Stimulated activated CD4-positive, alpha-beta T cell treated with anti-CD3 and anti-CD28 coated beads, TNF-alpha, amount 100 ng/mL, for 48 hours (primary cell): ENCODE data around the gene RNF212.
A peak's percentile ranks its signal among the peaks of the same experiment; 100 is the strongest.

ENCODE experiments used
- DNase-seq, 3 donors: peaks; one replicate each; pipeline ENCODE4 v3.0.0-alpha.2; 2020; ENCODE audit warnings: low read depth in 3 of 3

Gene RNF212

DNA sequence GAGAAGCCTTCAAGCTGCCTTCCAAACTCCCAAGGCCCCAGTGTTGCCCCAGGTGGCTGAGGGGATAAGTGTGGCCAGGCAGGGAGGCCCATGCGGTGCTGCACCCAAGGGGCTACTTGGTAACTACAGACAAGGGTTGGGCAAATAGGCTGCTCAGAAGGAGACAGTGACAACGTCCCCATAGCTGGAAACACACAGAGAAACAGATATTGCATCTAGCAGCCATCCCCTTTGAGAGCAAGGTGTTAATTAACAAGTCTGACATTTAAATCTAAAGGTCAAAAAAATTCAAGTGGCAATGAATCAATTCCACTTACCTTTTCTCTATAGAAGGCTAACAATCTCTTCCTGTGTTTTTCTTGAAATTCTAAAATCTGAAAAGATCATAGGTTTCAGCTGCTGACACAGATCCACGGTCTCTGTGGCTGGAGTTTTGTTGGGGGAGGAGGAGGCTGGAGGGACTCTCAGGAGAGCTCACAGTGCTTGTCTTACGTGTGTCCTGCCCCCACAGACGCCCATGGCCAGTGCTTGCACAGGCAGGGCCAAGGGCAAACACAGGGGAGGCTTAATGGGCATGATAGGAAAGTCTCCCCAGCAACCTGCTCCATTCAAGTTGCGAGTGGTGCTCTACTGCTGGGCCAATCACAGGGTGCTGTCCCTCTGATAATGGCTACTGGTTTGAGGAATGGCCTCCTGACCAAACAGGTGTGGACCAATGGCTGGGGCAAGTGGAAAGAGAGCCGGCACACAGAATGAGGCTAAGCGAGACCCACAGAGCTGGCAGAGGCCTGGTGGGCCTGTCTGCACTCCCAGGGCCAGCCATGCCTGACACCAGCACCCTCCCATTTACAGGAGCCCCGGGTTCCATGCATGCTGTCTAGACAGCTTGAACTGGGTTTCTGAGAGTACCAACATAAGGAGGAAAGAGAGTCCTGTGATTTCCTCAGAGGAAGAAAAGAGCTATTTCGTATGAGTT is 22.6 kb downstream of the RNF212 start:
- no peak for DNase-seq

DNA sequence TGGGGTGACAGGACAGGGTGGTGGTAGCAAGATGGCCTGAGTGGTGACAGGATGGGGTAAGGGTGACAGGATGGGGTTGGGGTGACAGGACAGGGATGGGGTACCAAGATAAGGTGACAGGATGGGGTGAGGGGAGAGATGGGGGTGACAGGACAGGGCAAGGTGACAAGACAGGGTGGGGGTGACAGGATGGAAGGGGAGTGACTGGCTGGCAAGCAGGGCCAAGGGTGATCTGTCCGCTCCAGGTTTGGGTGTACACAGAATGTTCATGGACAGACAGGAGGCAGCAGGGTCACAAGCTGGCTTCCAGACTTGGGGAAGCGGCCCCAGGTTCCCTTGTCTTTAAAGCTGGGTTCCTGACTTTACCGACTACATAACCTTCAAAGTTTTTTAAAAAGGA is 23.3 kb downstream of the RNF212 start:
- DNase-seq, result no peak

DNA sequence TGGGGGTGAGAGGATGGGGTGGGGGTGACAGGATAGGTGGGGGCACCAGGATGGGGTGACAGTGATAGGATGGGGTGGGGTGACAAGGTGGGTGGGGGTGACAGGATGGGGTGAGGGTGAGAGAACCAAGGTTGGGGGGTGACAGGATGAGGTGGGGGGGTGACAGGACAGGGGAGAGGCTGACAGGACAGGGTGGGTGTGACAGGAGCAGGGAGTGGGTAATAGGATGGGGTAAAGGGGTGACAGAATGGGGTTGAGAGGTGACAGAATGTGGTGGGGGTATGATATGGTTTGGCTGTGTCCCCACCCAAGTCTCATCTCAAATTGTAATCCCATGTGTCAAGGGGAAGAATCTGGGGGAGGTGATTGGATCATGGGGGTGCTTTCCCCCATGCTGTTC is 26.0 kb downstream of the RNF212 start:
- no peak for DNase-seq

DNA sequence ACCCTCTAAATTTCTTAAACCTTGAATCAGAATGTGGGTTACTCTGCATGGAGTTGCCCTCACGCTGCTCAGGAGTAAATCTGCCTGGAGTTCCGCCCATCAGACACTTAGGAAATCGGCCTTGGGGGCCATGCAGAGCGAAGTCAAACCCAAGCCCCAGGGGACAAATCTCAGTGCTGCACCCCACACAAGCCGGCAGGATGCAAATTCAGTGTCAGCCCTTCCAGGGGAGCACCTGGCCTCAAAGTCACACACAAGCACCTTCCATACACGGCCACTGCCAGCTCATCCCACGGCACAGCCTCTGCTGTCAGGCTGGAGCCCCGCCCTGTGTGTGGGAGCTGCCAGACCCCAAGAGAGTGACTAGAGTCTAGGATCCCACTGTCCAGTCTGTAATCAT is 27.4 kb downstream of the RNF212 start:
- no peak for DNase-seq

DNA sequence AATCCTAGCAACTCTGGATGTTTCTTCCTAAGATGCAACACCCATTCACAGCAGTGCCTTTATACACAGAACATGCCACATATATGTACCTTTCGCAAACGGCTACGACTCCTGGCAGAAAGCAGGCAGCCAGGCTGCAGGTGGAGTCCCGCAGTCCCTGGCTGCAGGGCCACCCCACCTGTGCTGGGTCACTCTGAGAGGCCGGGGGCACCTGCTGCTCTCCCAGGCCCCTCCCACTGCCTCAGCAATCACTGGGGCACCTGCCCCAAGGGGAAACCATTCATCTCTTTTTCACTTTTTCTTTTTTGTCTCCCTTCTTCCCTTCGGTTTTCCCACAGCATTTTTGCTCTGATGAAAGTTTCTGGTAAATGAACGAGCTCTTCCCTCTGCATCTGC is 28.0 kb downstream of the RNF212 start:
- no peak for DNase-seq

DNA sequence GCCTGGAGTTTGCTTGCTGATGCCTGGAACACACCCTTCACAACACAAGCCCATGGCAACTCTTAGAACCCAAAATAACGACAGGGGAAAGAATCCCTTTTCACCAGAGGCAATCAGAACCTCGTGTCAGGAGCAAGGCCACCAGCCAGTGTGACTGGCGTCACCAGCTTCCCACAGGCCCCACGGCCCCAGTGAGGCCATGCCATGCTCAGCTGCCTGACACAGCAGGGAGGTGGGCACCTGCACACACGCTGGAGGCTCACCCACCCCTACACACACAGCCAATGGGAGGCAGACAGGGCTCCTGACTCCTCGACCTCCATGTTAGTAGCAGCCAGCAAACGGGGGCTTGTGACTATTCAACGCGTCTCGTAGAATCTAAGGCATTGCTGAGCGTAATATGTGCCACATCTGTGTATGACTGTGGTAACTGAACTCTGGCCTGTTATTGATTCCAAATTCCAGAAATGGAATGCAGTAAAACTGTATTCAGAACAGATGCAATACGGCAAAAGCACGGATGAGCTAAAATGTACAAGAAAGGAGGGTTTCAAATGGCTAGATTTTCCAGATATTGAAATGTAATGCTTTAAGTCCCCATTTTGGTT is 28.5 kb downstream of the RNF212 start:
- DNase-seq, result no peak

DNA sequence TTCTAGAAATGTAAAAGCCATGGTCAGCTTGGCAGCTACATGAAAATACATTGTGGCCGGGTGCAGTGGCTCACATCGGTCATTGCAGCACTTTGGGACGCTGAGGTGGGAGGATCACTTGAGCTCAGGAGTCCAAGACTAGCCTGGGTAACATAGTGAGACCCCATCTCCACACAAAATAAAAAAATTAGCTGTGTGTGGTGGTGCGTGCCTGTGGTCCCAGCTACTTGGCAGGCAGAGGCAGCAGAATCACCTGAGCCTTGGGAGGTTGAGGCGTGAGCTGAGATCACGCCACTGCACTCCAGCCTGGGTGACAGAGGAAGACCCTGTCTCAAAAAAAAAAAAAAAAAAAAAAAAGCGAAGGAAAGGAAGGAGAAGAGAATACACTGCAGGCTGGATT is 29.0 kb downstream of the RNF212 start:
- no peak for DNase-seq

DNA sequence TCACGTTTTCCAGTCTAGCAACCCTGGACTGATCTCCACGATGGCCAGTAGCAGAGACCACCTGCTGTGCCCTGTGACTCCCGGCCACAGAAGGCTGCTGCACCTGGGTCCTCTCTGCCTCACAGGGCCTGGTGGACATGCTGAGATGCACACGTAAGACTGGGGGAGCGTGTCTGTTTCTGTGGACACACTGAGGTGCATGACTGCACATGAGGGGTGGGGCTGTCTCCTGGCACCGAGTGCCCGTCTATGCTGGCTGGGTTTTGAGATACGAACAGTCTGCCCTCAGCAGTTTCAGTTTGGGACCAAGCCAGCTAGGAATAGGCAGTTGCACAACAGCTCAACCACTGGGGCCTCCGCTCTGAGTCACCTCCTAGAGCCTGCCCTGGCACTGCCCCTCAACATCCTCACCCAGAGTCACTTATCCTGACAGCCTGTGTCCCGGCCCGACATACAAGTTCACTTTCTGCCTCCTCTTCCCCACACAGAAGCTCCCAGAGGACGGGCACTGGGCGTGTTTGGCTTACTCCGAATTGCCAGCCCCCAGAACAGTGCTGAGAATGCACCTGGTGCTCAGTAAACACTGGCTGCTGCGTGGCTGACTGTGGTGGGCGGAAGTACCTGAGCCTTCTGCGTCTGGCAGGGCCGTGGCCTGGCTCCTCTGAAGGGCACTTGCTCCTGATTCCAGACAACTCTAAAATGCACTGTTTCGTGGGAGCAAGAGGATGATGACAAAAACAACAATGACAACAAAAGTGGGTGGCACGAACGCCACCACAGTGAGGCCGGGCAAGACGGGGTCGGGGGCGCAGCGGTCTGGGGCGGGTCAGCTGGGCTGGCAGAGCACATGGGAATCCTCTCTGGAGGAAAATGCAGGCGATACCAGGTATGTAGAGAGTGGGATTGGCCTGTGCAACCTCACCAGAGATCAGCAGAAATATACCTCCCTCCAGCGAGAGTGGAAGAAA is 30.9 kb downstream of the RNF212 start:
- DNase-seq, result no peak

DNA sequence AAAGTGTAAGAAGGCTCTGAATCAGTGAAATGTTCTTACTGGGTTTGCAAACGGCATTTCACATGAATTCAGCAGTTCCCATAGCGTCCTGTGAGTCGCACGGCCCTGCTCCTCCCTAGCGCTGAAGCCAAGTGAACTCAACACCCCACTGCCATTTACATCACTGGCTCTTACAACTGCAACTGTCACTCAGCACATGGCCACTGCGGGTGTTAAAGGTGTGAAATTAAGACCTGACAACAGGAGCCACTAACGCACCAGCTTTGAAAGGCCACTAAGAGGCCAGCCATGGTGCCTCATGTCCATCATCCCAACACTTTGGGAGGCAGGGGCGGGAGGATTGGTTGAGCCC is 31.7 kb downstream of the RNF212 start:
- DNase-seq, result peak in 2 of 3 donors; percentile 12 to 33

DNA sequence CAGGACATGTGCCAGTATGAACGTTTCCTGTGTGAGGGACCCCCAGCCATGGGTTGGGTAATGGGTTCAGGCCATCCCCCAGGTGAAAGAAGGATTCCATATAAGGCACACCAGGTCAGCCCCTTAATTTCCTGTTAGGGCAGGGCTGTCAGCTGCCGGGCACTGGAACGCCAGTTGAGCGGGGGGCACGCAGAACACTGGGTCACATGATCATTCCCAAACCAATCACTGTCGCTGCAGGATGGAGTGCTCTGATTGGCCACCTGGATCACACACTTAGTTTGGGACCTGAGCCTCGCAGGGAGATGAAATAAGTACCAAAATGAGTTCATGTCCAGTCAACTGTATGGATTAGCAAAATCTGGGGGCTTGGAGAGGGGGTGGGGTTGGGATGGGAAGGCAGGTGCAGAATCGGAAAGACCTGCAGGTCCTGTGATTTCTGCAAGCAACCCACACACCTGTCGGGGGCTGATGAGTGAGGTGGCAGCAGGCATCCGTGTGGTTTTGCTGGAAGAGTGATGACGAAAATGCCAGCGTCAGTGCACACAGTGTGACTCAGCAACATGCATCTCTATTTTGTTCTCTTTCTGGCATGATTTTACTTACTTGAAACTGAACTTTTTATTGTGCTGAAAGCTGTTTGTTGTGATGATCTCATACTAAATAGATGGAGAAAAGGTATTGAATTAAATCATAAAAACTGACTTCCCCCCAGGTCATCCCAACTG is 32.2 kb downstream of the RNF212 start:
- peak in 1 of 3 donors; percentile 13 for DNase-seq

DNA sequence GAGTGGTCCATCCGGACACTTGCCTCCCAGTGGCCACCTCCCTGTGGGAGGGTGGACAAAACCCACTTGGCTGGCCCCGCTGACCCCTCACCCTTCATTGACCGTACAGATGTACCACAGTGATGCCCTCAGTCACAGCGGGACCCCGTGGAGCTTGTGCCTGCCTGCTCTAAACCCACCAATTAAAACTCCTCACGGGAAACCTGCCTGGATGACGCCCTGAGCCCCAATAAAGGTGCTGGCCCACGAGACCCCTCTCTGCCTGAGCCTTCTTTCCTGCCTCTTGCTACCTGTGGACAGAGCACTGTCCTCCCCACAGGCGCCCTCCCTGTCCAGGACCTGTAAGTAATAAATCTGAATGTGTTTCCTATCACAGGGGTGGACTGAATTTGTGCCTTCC is 32.9 kb downstream of the RNF212 start:
- no peak for DNase-seq

DNA sequence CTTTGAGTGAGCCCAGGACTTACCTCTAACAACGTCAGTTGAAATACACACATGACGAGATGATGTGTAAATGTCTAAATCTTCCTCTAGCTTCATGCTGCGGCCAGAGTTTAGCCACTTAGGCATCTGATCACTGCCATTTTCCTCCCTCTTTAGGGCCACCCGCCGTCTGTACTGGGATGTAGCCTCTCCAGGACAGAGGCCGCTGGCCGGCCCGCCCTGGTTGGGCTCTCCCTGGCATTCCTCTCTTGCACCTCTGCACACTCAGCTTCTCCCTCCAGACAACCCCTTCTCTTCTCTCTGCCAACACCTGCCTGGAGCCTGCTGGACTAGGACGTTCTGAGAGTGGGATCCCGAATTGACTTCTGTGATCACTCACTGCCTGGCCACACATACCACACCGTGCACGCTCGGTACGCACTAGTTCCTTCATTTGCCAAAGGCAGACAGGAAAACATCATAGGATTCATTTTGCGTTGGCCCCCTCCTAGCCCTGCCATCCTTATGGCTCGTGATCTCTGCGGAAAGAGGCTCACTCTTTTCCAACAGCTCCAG is 33.6 kb downstream of the RNF212 start:
- DNase-seq, result no peak

DNA sequence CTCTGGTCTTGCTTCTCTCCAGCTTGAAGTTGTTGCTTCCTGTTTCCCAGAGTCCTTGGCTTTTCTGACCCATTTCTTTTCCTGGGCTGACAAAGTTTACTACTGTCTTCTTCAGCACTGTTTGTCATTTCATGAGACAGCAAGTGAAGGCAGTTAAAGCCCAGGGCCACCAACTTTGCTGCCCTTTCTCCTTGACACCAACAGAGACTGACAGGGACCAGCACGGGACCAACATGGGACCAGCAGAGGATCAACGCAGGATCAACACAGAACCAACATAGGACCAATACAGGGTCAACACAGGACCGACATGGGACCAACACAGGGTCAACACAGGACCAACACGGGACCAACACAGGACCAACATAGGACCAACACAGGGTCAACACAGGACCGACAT is 34.9 kb downstream of the RNF212 start:
- DNase-seq, result no peak

DNA sequence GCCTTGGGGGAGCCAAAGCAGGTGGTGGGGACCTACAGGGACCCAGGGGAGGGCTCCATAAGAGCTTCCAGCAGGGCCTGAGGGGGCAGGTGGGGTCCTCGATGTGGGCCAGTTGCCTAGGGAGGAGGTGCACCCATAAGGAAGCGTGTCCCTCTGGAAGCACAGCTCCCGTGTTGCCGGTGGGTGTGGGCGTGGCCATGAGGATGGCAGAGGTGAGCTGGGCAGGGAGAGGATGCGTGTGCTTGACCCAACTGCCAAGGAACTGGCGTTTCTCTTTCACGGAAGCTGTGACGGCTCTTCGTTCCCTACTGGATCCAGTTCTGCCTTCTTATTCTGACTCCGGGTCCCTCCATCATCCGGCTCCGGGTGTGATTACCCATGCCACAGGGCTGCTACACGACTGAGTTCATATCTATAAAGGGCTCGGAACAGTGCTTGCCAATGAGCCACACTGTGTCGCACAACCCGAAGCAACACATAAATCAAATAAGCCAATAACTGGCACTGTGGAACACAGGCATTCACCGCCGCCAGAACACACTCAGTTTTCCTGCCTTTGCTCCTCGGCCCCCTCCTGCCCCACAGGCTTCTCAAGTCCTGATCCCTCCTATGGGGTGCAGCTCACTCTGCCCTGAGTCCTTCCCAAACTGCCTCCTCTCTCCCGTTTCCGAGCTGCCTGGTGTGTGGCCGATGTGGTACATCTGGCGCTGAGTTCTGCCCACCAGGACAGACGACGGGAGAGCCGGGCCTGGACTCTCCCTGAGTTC is 35.5 kb downstream of the RNF212 start:
- DNase-seq, result no peak

DNA sequence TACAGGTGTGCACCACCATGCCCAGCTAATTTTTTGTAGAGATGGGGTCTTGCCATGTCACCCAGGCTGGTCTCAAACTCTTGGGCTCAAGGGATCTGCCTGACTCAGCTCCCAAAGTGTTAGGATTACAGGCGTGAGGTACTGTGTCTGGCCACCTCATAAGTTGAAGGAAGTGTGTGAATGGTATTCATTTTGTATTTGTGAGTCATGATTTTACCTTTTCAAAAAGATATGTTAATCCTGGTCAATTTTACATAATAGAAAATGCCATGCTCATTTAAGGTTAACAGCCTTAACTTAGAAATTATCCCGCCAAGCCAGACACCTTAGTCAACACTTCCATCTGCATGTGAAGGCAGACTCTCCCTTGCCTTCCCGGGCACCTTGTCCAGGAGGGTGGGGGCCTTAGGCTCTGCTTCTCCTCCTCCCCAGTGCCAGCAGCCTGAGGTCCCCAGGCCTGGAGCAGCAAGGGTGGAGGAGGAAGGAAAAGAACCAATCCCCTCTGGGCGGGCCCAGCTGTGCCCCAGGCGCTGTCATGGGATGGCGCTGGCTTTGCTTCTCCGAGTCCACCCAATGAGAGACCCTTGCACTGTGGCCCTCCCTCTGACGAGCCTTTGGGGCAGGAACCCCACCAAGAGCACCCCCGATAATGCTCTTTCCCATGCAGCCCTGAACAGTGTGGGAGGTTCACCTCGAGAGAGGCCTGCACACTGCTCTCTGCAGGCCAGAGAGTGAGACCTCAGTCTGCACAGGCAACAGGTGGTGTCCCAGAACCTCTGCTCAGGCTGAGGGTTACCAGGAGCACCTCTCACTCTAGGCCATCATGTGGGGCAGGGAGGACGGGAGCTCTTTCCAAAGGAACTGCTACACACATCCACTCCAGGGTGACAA is 37.3 kb downstream of the RNF212 start:
- no peak for DNase-seq

DNA sequence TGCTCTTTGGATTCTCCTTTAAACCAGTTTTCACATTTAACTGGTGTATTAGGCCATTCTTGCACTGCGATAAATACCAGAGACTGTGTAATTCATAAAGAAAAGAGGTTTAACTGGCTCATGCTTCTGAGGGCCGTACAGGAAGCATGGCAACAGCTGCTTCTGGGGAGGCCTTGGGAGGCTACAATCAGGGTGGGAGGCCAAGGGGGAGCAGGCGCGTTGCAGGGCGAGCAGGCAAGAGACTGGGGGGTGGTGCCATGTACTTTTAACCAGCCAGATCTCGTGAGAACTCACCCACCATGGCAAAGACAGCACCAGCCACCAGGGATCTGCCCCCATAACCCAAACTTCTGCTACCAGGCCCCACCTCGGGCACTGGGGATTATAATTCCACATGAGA is 38.1 kb downstream of the RNF212 start:
- no peak for DNase-seq

DNA sequence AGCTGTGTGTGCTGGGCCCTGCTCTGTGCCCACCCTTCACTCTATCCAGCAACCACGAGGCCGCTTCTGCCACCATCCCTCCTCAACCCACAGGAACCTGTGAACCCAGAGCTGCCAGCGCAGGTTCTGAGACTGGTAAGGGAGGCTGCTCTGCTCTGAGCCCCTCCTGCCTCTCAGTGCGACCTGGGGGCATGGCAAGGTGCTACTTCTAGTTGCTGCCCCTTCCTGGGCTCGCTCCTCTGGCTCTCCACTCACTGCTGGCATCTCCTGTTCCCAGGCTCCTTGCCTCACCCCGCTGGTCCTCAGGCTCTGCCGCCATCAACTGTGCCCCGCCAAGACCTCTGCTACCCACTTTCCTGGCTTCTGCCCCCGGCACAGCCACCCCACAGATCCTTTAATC is 39.3 kb downstream of the RNF212 start:
- DNase-seq, result no peak

DNA sequence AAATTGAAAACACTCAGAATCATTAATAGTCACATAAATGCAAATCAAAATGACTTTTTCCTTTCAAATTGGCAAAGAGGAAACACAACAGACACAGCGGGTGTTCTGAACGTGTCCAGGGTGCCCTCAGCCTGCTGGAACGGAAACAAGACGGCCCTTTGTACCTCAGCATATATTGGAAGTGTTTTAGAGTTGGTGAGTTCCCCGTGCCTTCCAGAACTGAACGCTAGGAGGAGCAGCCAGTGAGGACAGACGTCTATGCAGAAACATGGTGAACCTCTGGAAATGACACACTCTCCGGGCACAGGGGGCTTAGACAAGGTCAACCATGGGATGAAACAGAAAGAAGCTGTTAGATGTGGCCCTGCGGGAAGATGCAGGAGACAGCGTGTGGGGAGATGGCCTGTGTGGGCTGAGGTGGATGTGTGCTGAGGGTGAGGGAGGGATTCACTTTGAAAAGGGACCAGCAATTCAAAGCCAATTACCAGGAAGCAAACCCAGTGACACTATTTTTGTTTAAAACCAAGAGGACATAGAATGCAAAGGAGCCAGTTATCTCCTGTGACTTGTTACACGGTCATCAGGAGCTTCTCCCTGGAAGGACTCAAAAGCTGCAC is 40.4 kb downstream of the RNF212 start:
- DNase-seq, result peak; percentile 33 to 45 (median 33)

DNA sequence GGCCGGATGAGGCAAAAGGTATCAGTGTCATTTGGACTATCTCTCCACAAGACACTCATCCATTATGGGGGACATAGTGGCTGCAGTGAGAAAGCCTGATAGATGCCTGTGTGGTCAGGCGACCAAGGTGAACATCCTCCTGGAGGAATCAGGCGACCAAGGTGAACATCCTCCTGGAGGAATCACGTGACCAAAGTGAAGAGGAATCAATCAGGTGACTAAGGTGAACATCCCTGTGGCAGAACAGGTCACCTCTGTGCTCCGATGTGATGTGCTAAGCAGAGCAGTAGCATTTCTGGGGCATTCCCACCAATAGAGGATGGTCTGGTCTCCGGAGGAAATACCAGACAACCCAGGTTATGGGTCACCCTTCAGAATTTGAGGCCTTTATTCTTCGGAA is 44.0 kb downstream of the RNF212 start:
- DNase-seq, result no peak
